Adrenal gland (tissue), 12 donors: ENCODE data around the gene OTUB2. TPM values are rescaled to one million over a fixed set of nuclear protein-coding genes. Genes with fewer than 3 reads are reported as not detected.
A peak's percentile ranks its signal among the peaks of the same experiment; 100 is the strongest.
"Not testable (repeated sequence)": the region's sequence is repeated elsewhere in the genome, so short reads cannot be mapped to it uniquely, and the experiment has no call there.

ENCODE experiments used
- DNase-seq, 7 donors: peaks; one replicate each; pipeline ENCODE4 v3.0.0-alpha.2; 2019 to 2020
- H3K27ac ChIP-seq, 5 donors: fragments of 200-600 bp; sonication (generic) in 4 of 5; 1 replicate in 3 of 5; 2 replicates in 2 of 5; pipeline versions ENCODE4 v1.5.1 to v1.8.0; 2016 to 2020; ENCODE audit warnings: mild to moderate bottlenecking in 1 of 5
- H3K27me3 ChIP-seq: fragments of 200-600 bp; 2 replicates; pipeline ENCODE4 v1.8.0; 2021
- H3K36me3 ChIP-seq, 2 donors: fragments of 200-600 bp; replicated peaks in 1 of 2; 1 replicate in 1 of 2; 2 replicates in 1 of 2; pipeline versions ENCODE4 v1.5.1 to v1.8.0; 2018 to 2022
- H3K4me1 ChIP-seq, 2 donors: fragments of 200-600 bp; replicated peaks in 1 of 2; 1 replicate in 1 of 2; 2 replicates in 1 of 2; pipeline versions ENCODE4 v1.5.1 to v1.8.0; 2018 to 2021
- H3K4me3 ChIP-seq, 4 donors: fragments of 200-600 bp; sonication (generic) in 3 of 4; one replicate each; pipeline ENCODE4 v1.5.1; 2016 to 2018
- H3K9me3 ChIP-seq, 3 donors: fragments of 200-600 bp; sonication (generic) in 1 of 3; replicated peaks in 1 of 3; 1 replicate in 2 of 3; 2 replicates in 1 of 3; pipeline versions ENCODE4 v1.5.1 to v1.8.0; 2016 to 2021
- CTCF ChIP-seq, 6 experiments: fragments of 450-650 bp in 4 of 6; fragments of 200-600 bp in 2 of 6; sonication (generic) in 1 of 6; IDR thresholded peaks; 1 replicate in 5 of 6; 2 replicates in 1 of 6; pipeline versions ENCODE4 v1.5.1 to v1.8.0; 2016 to 2021; ENCODE audit warnings: antibody characterized with exemption in 6 of 6, mild to moderate bottlenecking in 2 of 6, moderate library complexity in 1 of 6
- POLR2A ChIP-seq, 2 donors: fragments of 450-650 bp; IDR thresholded peaks; one replicate each; pipeline ENCODE4 v1.6.1; 2017; ENCODE audit warnings: antibody characterized with exemption in 2 of 2, mild to moderate bottlenecking in 2 of 2, moderate library complexity in 1 of 2
- WGBS, 4 donors: extraction: QIAGEN DNeasy Blood & Tissue Kit in 2 of 4; methylation state at CpG; one replicate each; pipeline versions ENCODE4 v1.1.5 to v1.1.7; 2013 to 2017; 5-methylcytosine and 5-hydroxymethylcytosine counted together
- intact Hi-C, 2 donors: fragments of 100-400 bp; cut with DNase I; formaldehyde crosslinking; loops; one replicate each; pipeline versions ENCODE4 v1.14.1 to v1.15.0; 2022 to 2023
- polyA plus RNA-seq, 3 donors: library from polyadenylated mRNA; stranded (reverse); fragments of 200-250 nt in 2 of 3; fragments of 350-450 nt in 1 of 3; fragmentation: Illumina TruSeq in 1 of 3; extraction: RNeasy Lipid Tissue Mini Kit (QIAGEN cat#74804) in 1 of 3; gene quantifications; one replicate each; pipeline ENCODE4 v1.2.3, GENCODE V29; 2013 to 2014
- total RNA-seq, 9 donors: library from RNA; depleted of rRNA in 4 of 9; stranded (reverse); fragments of >200 nt in 4 of 9; fragments of 120-200 nt in 1 of 9; fragmentation: NEBNext Ultra II Directional in 1 of 9; extraction: Animal tissue kit (Norgen Biotek cat#: 25700) in 1 of 9; gene quantifications; one replicate each; pipeline versions ENCODE4 v1.1.0 to v1.2.4, GENCODE V29; 2013 to 2023
- donor health status: healthy with polysubstance abuse.
- donor health status: Bipolar disorder and iron deficiency.
- donor health status: DM: yes; HTN: yes; CAD: no.
- donor health status: DM: no; HTN: no; CAD: no.
- donor health status: DM: no; HTN: no; CAD: no.
- donor health status: DM: yes; HTN: yes; CAD: no.

Gene OTUB2
- total and polyA plus RNA-seq, 12 donors = 0.17 to 10.7 (median 1.5) TPM

- WGBS, 4 donors = 65 to 77% (median 66%) methylated on average over 9 of the region's 9 CpGs
- Histone ChIP-seq H3K27ac (no peak overlapping the region), H3K36me3 (peaks cover 0 to 59% of the 10 kb centered on the region in 2 donors), H3K9me3 (no peaks in the 10 kb centered on the region), H3K4me1 (peaks cover 55 to 83% of the 10 kb centered on the region in 2 donors), H3K4me3 (no peak overlapping the region), H3K27me3 (no peaks in the 10 kb centered on the region)
- intact Hi-C loops = no loop called here
- peak in 2 of 7 donors; percentile 13 to 23 for DNase-seq
- TF ChIP-seq POLR2A (IDR thresholded peaks at IDR 0.05) = no peak
- no peak for TF ChIP-seq CTCF (IDR thresholded peaks at IDR 0.05)
These were observed 36.3 kb downstream of the OTUB2 start for GRCh38 chr14:94062344-94062940.

GRCh38 chr14:94066089-94066676 is 40.0 kb downstream of the OTUB2 start:
- peak overlapping the region in 3 of 5 donors; percentile 35 to 65 (median 54) for H3K27ac ChIP-seq
- peaks cover 31 to 46% of the 10 kb centered on the region in 2 donors for H3K4me1 ChIP-seq
- H3K36me3 ChIP-seq = peaks cover 0 to 23% of the 10 kb centered on the region in 2 donors
- DNase-seq = peak in 3 of 7 donors; percentile 41 to 46 (median 46)
- no peak overlapping the region for H3K4me3 ChIP-seq
- WGBS, 4 donors = 66 to 75% (median 67%) methylated on average over 7 to 8 of the region's 8 CpGs
- no peak for TF ChIP-seq POLR2A (IDR thresholded peaks at IDR 0.05)
- TF ChIP-seq CTCF (IDR thresholded peaks at IDR 0.05) = no peak
- H3K27me3 ChIP-seq = no peaks in the 10 kb centered on the region
- intact Hi-C loops = no loop called here
- peaks cover 0 to 23% (median 0%) of the 10 kb centered on the region in 3 donors for H3K9me3 ChIP-seq

- 91 to 95% (median 93%) methylated on average over 3 of the region's 3 CpGs for WGBS, 4 donors
- intact Hi-C loops = loop anchor here in 1 of 2 donors (10.0 kb wide), 1 partner anchor 53 kb away; the partner anchor contains the start of gene IFI27L2
- Histone ChIP-seq H3K9me3 (peaks cover 0 to 32% (median 18%) of the 10 kb centered on the region in 3 donors), H3K4me1 (peaks cover 12 to 21% of the 10 kb centered on the region in 2 donors)
- H3K27me3 ChIP-seq, DNase-seq, H3K4me3 ChIP-seq, H3K27ac ChIP-seq, H3K36me3 ChIP-seq: not testable (repeated sequence)
These were observed 45.9 kb downstream of the OTUB2 start for GRCh38 chr14:94072076-94072475.

GRCh38 chr14:94074534-94074933 is 48.4 kb downstream of the OTUB2 start:
- no peaks in the 10 kb centered on the region for H3K27me3 ChIP-seq
- H3K4me1 ChIP-seq = peaks cover 36 to 43% of the 10 kb centered on the region in 2 donors
- no peak for DNase-seq
- no peak overlapping the region for H3K27ac ChIP-seq
- intact Hi-C loops = loop anchor here in 1 of 2 donors (10.0 kb wide), 1 partner anchor 50 kb away; the partner anchor contains the start of gene IFI27L2
- TF ChIP-seq CTCF (IDR thresholded peaks at IDR 0.05) (no peak), POLR2A (IDR thresholded peaks at IDR 0.05) (no peak)
- WGBS, 4 donors = 84 to 88% (median 88%) methylated on average over 3 of the region's 3 CpGs
- no peak overlapping the region for H3K4me3 ChIP-seq
- peaks cover 0 to 5% of the 10 kb centered on the region in 2 donors for H3K36me3 ChIP-seq
- peaks cover 0 to 22% (median 18%) of the 10 kb centered on the region in 3 donors for H3K9me3 ChIP-seq
